Hepatocyte (in vitro differentiated cells): Measurements from ENCODE around the gene MBP.

Experiments used
- CTCF ChIP-seq: fragments of 200-600 bp; sonication (generic); IDR thresholded peaks from 2 replicates; pipeline ENCODE4 v1.5.1; 2016; ENCODE audit warnings: antibody characterized with exemption, mild to moderate bottlenecking; ENCODE audit not compliant: poor library complexity
- EZH2 ChIP-seq: fragments of 200-600 bp; sonication (generic); IDR thresholded peaks from 2 replicates; pipeline ENCODE4 v1.6.1; 2016; ENCODE audit warnings: antibody characterized with exemption, mild to moderate bottlenecking, borderline replicate concordance

- TF ChIP-seq EZH2 (no peak), CTCF (no peak)
Observed at GRCh38 chr18:77098029-77098428, 34.6 kb downstream of the MBP start.
